Measurements from ENCODE around the gene ANTXRL.
A peak's percentile ranks its signal among the peaks of the same experiment; 100 is the strongest.
"Not testable (repeated sequence)": the region's sequence is repeated elsewhere in the genome, so short reads cannot be mapped to it uniquely, and the experiment has no call there.

The ANTXRL gene

DNA sequence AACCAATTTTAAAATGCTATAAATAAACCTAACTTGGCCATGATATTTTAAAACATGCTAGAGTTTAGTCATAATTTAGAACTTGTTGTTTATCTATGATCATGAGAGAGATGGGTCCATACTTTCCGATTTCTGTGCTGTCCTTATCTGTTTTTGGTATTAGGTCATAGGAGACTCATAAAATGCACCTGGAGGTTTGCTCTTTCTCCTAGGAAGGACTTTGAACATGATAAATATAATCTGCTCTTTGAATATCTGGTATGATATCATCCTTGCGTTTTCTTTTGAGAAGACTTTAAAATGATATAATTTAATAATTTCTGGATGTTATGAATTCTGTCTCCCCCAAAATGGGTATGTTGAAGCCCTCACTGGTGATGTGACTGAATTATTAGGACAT lies 9.0 kb upstream of the ANTXRL start:
- no peak for DNase-seq

DNA sequence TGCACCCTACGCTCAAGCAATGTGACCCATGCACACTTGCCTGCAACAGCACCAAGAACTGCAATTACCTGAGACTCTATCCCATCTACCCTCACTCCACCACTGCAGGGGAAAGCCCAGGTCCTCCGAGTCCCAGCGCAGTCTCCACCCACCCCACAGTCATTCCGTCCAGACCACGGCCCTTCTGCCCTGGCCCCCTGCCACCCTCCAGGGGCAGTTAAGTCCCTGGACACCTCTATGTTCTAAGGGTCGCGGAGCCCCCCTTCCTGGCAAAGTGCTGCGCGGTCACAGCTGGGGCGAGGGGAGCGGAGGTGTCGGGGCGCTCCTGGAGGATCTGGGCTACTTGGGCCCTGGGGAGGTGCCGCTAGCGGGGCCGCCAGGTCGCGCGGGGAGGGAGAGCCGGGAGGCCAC lies 4.4 kb upstream of the ANTXRL start:
- not testable (repeated sequence) for DNase-seq

DNA sequence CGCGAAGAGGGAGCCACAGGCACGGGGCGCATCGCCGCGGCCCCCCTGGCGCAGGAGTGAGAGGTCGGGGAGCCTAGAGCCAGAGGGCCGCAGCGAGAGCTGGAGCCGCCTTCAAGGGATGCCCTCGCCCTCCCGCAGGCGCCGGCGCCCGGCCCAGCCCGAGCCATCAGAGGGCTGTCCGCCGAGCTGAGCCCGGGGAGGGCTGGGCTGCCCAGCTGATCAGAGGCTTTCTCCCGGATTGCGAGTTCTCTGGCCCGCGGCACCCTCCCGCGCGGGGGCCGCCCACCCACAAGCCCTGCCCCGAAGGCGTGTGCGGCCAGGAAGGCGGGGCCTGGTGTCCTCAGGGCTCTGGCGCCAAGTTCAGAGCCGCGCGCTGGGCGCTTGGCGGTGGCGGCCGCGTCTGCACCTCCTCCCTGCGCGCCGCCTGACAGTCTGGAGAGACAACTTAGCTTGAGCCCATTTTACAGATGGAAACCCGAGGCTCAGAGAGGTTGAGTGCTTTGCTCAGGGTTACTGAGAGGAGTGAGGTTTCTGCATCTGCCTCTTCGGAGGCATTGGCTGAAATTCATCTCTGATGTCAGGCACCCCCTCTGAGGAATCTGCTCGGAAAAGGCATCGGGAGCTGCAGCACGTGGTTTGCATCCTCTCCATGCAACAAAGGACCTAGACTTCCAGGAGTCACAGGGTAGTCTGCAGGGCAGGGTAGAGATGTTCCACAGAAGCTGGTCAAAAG lies 3.8 kb upstream of the ANTXRL start:
- DNase-seq: peak; percentile 60

GRCh38 chr10:46283580-46284285 lies 3.1 kb upstream of the ANTXRL start:
- DNase-seq: no peak

DNA sequence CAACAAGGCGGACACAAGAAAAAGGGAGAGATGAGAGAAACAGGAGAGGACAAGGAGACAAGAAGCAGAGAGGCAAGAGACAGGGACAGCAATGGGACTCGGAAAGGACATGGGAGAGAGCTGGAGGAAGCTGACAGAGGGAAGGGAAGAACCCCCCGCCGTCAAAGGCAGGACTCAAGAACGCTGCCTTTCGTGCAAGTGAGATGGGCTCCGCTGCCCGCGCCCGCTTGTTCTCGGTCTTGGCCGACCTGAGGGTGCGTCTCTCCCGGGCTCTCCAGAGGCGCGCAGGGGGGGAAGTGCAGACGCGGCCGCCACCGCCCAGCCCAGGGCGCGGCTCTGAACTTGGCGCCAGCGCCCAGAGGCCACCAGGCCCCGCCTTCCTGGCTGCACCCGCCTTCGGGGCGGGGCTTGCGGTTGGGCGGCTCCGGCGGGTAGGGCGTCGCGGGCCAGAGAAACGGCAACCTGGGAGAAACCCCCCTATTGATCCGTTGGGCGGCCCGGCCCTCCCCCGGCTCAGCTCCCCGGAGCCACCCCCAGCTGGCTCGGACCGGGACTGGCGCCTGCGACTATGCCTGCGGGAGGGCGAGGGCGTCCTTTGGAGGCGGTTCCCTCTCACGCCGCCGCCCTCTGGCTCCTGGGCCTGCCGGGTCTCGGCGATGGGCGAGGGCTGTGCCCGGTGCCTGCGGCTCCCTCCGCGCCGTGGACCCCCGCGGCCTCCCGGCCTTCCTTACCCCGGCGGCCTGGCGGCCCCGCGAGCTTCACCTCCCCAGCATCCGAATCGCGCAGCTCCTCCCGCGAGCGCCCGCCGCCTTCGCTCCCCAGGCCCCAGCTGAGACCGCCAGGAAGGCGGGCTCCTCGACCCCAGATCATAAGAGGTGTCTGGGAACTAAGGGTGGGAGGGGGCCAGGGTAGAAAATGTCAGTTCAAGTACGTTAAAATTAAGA lies 2.2 kb upstream of the ANTXRL start:
- DNase-seq: peak; percentile 87

GRCh38 chr10:46285300-46285699 lies 1.5 kb upstream of the ANTXRL start:
- no peak for DNase-seq

DNA sequence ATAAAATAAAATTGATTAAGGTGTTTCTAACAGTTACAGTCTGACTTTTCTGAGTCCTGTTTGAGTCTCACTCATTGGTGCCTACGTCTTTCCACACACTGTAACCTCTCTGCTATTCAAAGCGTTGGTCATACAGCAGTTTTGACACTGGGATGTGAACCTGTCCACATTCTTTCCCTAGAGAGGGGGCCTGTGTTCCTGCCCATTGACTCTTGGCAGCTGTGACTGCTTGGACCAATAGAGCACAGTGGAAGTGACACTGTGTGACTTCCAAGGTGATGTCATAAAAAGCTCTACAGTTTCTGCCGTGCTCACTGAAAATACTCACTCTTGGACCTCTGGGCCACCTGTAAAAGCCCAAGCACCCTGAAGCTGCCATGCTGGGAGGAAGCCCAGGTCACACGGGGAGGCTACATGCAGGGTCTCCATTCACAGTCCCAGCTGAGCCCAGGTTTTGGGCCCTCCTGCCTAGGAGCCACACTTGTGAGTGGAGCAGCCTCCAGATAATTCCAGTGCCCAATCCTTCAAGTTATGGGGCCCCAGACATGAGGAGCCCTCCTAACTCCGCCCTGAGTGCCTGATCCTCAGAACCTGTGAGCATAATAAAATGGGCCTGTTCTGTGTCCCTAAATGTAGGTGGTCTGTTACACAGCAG lies 704 bp upstream of the ANTXRL start:
- no peak for DNase-seq

DNA sequence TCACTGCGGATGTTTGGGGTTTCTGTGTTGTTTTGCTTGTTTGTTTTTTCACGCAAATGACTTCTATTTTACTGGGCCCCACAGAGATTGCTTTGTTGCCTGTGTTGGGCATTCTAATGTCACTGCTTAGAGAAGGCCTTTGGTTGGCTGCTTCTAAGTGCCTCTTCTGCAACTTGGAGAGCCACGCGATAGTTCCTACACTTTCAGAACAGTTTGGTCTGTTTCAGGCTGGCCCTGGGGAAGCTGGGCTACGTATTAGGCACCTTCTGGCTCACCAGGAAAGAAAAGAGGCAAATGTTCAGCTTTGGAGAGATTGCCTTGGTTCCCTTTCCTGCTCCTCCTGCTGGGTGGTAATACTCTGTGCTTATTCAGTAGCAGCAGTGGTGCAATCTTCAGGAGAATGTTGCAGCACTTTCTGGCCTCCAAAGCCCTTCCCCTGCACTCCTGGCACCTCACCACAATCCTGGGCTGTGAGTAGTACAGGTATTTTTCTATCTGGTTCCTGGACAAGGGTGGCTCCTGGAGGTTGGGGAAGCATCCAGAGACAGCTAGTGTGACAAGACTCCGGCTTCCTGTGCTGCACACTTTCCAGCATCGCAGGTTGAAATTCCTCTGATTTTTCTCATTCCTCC lies 1.2 kb downstream of the ANTXRL start:
- no peak for DNase-seq

DNA sequence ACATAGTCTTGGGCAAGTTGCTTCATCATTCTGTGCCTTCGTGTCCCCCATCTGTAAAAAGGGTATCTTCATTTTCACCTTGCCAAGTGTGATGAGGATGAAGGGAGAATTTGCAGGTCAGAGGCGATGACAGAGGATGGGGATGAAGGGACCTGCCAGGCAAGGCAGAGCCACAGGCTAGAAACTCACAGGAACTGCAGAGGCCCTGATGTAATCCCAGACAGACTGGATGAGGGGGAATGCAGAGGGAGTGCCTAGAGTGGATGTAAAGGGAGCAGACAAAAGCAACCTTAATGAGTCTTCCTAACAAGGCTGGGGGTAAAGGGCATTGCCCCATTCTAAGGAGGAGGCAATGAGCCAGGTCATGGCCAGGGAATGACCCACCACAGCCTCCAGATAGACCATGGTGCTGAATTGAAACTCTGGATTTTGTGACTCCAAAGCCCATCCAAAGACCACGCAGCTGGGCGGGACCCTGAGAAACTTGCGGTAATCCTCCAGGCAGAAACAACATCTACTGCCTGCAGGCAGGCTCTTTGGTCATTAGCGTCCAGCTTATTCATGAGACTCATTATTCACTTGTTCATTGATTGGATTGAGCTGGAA lies 1.9 kb downstream of the ANTXRL start:
- DNase-seq: no peak

DNA sequence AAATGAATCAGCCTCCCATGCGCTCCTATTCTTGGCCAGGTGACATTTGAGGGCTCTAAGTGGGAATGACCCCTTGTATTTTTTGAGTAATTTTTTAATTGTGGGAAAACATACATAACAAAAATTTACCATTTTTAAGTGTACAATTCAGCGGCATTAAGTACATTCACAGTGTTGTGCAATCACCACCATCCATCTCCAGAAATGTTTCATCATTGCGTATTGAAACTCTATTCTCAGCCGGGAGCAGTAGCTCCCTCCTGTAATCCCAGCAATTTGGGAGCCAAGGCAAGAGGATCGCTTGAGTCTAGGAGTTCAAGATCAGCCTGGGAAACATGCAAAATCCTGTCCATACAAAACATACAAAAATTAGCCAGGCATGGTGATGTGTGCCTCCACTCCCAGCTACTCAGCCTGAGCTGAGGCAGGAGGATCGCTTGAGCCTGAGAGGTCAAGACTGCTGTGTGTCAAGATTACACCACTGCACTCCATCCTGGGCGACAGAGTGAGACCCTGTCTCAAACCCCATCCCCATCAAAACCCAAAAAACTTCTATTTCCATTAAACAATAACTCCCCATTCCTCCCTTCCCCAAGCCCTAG lies 2.5 kb downstream of the ANTXRL start:
- DNase-seq: no peak

- DNase-seq: no peak
Observed at GRCh38 chr10:46290101-46290886, 3.5 kb downstream of the ANTXRL start.

- DNase-seq: no peak
Observed at GRCh38 chr10:46291817-46292572, 5.2 kb downstream of the ANTXRL start.

DNA sequence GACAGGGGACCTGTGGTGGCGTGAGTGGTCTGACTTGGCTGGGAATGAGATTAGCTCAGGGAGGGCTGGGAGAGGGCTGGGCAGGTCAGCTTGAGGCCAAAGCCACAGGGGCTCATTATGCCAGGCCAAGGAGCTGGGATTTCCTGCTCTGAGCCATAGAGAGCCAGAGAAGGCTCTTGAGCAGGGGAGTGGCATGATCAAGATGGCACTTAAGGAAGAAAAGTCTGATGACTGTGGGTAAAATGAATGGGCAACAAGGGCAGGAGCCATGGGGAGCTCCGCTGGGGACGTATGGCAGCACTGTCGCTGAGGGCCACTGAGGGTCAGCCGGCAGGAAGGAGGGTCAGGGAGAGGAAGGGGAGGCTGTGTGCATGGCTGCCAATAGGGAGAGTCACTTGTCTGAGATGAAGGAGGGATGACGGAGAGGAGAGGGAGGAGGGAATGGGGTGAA lies 5.8 kb downstream of the ANTXRL start:
- no peak for DNase-seq

DNA sequence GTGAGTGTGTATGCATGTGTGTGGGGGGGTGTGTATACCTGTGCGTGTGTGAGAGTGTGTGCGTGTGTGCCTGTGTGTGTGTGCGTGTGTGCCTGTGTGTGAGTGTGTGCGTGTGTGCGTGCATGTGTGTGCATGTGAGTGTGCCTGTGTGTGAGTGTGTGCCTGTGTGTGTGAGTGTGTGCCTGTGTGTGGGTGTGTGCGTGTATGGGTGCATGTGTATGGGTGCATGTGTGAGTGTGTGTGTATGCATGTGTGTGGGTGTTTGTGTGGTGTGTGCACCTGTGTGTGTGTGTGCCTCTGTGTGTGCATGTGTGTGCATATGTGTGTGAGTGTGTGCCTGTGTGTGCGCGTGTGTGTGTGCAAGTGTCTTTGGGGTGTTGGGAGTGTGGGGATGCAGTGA lies 6.4 kb downstream of the ANTXRL start:
- DNase-seq: no peak

GRCh38 chr10:46293832-46294640 lies 7.2 kb downstream of the ANTXRL start:
- DNase-seq: no peak

- DNase-seq: no peak
Observed at GRCh38 chr10:46294641-46295220, 7.9 kb downstream of the ANTXRL start.

GRCh38 chr10:46295350-46296010 lies 8.7 kb downstream of the ANTXRL start:
- not testable (repeated sequence) for DNase-seq

GRCh38 chr10:46296086-46296485 lies 9.3 kb downstream of the ANTXRL start:
- DNase-seq: not testable (repeated sequence)
